ENCODE results near the gene CEMIP2.

Gene CEMIP2

DNA sequence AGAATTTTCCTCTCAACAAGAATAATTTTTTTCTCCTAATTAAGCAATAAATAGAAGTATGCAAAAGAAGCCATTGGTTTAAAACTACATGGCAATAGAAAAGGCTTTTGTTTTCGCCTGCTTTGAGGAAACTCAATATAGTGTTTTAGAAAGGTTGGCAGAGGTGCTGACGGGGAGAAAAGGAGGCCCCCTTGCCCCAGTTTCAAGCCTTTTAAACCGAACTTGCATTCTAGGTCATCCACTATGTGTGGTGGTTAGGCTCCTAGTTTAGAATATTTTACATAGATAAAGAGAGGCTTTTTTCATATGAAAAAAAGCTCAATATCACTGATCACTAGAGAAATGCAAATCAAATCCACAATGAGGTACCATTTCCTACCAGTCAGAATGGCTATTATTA lies 33.5 kb upstream of the CEMIP2 start:
- Histone ChIP-seq H3K36me3 (ENCODE audit: insufficient read depth, low read length) (no peaks in the 10 kb centered on the region), H3K27ac (no peak overlapping the region), H3K9ac (ENCODE audit: insufficient read length) (no peak overlapping the region), H3K9me3 (ENCODE audit: low read depth, low read length) (no peaks in the 10 kb centered on the region), H3K4me3 (no peak overlapping the region)
- no peak for DNase-seq (ENCODE audit: low read depth, low spot score)
- TF ChIP-seq FOXP2 (optimal IDR thresholded peaks at IDR 0.05; ENCODE audit: control extremely low read depth, extremely low read length, insufficient read depth) (no peak), EZH2 (IDR thresholded peaks at IDR 0.05) (no peak)

GRCh38 chr9:71797266-71797665 lies 29.0 kb upstream of the CEMIP2 start:
- DNase-seq (ENCODE audit: low read depth, low spot score) = no peak
- Histone ChIP-seq H3K27ac (no peak overlapping the region), H3K36me3 (ENCODE audit: insufficient read depth, low read length) (no peaks in the 10 kb centered on the region), H3K4me3 (no peak overlapping the region), H3K9me3 (ENCODE audit: low read depth, low read length) (no peaks in the 10 kb centered on the region), H3K9ac (ENCODE audit: insufficient read length) (no peak overlapping the region)
- TF ChIP-seq EZH2 (IDR thresholded peaks at IDR 0.05) (no peak), FOXP2 (optimal IDR thresholded peaks at IDR 0.05; ENCODE audit: control extremely low read depth, extremely low read length, insufficient read depth) (no peak), POLR2AphosphoS5 (IDR thresholded peaks at IDR 0.05; ENCODE audit: borderline replicate concordance, low read depth, low read length) (no peak)

- Histone ChIP-seq H3K9ac (ENCODE audit: insufficient read length) (no peak overlapping the region), H3K4me3 (no peak overlapping the region), H3K9me3 (ENCODE audit: low read depth, low read length) (no peaks in the 10 kb centered on the region), H3K27ac (no peak overlapping the region), H3K36me3 (ENCODE audit: insufficient read depth, low read length) (no peaks in the 10 kb centered on the region)
- TF ChIP-seq POLR2AphosphoS5 (IDR thresholded peaks at IDR 0.05; ENCODE audit: borderline replicate concordance, low read depth, low read length) (no peak), FOXP2 (optimal IDR thresholded peaks at IDR 0.05; ENCODE audit: control extremely low read depth, extremely low read length, insufficient read depth) (no peak), EZH2 (IDR thresholded peaks at IDR 0.05) (no peak)
- no peak for DNase-seq (ENCODE audit: low read depth, low spot score)
Measured at GRCh38 chr9:71796100-71796767, 27.9 kb upstream of the CEMIP2 start.

GRCh38 chr9:71795097-71795813 lies 26.9 kb upstream of the CEMIP2 start:
- TF ChIP-seq POLR2AphosphoS5 (IDR thresholded peaks at IDR 0.05; ENCODE audit: borderline replicate concordance, low read depth, low read length) = no peak
- no peak for TF ChIP-seq EZH2 (IDR thresholded peaks at IDR 0.05)
- TF ChIP-seq FOXP2 (optimal IDR thresholded peaks at IDR 0.05; ENCODE audit: control extremely low read depth, extremely low read length, insufficient read depth) = no peak
- Histone ChIP-seq H3K9ac (ENCODE audit: insufficient read length) (no peak overlapping the region), H3K27ac (no peak overlapping the region), H3K4me3 (no peak overlapping the region), H3K9me3 (ENCODE audit: low read depth, low read length) (no peaks in the 10 kb centered on the region), H3K36me3 (ENCODE audit: insufficient read depth, low read length) (no peaks in the 10 kb centered on the region)
- no peak for DNase-seq (ENCODE audit: low read depth, low spot score)

DNA sequence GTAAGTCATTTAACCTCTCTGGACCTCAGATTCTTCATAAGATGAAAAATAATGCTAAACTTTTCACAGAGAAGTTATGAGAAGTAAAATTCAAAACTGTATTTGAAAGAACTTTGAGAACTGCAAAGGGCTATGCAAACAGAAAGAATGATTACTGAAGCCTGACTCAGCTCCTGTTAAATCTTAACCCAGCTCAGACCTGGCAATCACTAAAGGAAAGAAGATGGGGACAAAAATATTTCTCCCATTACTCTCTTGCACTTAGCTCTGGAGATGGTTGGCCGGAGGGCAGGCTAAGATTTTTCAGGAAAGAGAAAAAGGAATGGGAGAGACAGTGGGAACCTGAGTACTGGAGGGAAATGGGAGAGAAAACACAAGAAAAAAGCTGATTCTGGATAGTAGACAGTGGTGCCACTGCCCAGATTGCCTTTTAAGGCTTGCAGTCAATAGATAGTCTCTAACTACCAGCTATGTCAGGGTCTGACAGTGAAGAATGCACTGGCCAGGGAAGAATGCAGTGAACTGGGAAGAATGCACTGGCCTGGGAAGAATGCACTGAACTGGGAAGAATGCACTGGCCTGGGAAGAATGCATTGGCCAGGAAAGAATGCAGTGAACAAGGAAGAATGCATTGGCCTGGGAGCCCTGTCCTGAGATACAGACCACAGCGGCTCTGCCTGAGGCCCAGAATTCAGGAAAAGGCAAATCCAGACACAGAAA lies 25.2 kb upstream of the CEMIP2 start:
- no peak for DNase-seq (ENCODE audit: low read depth, low spot score)
- no peaks in the 10 kb centered on the region for H3K9me3 ChIP-seq (ENCODE audit: low read depth, low read length)
- TF ChIP-seq POLR2AphosphoS5 (IDR thresholded peaks at IDR 0.05; ENCODE audit: borderline replicate concordance, low read depth, low read length) (no peak), FOXP2 (optimal IDR thresholded peaks at IDR 0.05; ENCODE audit: control extremely low read depth, extremely low read length, insufficient read depth) (no peak), EZH2 (IDR thresholded peaks at IDR 0.05) (no peak)

GRCh38 chr9:71791875-71792274 lies 23.6 kb upstream of the CEMIP2 start:
- no peak for DNase-seq (ENCODE audit: low read depth, low spot score)
- no peak for TF ChIP-seq POLR2AphosphoS5 (IDR thresholded peaks at IDR 0.05; ENCODE audit: borderline replicate concordance, low read depth, low read length)
- TF ChIP-seq FOXP2 (optimal IDR thresholded peaks at IDR 0.05; ENCODE audit: control extremely low read depth, extremely low read length, insufficient read depth) = no peak
- no peak for TF ChIP-seq EZH2 (IDR thresholded peaks at IDR 0.05)
- no peaks in the 10 kb centered on the region for H3K9me3 ChIP-seq (ENCODE audit: low read depth, low read length)
- no peak overlapping the region for H3K27ac ChIP-seq
- no peaks in the 10 kb centered on the region for H3K36me3 ChIP-seq (ENCODE audit: insufficient read depth, low read length)
- H3K9ac ChIP-seq (ENCODE audit: insufficient read length) = no peak overlapping the region
- H3K4me3 ChIP-seq = no peak overlapping the region

More for the DNA sequence above, 25.2 kb upstream of the CEMIP2 start:
- H3K27ac ChIP-seq = no peak overlapping the region
- no peaks in the 10 kb centered on the region for H3K36me3 ChIP-seq (ENCODE audit: insufficient read depth, low read length)
- H3K9ac ChIP-seq (ENCODE audit: insufficient read length) = no peak overlapping the region
- H3K4me3 ChIP-seq = no peak overlapping the region

GRCh38 chr9:71790296-71790695 lies 22.0 kb upstream of the CEMIP2 start:
- no peak for DNase-seq (ENCODE audit: low read depth, low spot score)
- no peak for TF ChIP-seq POLR2AphosphoS5 (IDR thresholded peaks at IDR 0.05; ENCODE audit: borderline replicate concordance, low read depth, low read length)
- no peak for TF ChIP-seq FOXP2 (optimal IDR thresholded peaks at IDR 0.05; ENCODE audit: control extremely low read depth, extremely low read length, insufficient read depth)
- TF ChIP-seq EZH2 (IDR thresholded peaks at IDR 0.05) = no peak
- no peaks in the 10 kb centered on the region for H3K9me3 ChIP-seq (ENCODE audit: low read depth, low read length)
- no peak overlapping the region for H3K4me3 ChIP-seq
- no peak overlapping the region for H3K9ac ChIP-seq (ENCODE audit: insufficient read length)
- H3K36me3 ChIP-seq (ENCODE audit: insufficient read depth, low read length) = no peaks in the 10 kb centered on the region
- no peak overlapping the region for H3K27ac ChIP-seq

DNA sequence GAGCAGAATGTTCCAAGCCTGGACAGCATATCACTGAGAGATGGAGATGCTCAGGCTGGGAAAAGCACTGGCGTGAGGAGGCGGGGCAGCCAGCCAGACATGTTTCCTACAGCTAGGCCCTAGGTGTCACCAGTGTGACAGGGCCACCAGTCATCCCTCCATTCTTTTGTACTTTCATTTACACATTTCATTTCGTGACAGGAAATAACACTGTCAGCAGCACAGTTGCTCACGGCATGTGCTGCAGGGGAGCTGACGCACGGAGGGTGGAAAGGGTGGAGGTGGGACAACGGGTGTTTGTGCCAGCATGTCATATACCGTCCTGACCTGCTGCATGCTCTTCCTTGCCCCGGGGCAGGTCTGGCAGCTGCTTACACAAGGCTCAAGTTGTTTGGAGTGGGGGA lies 14.8 kb upstream of the CEMIP2 start:
- no peaks in the 10 kb centered on the region for H3K36me3 ChIP-seq (ENCODE audit: insufficient read depth, low read length)
- no peaks in the 10 kb centered on the region for H3K9me3 ChIP-seq (ENCODE audit: low read depth, low read length)
- no peak overlapping the region for H3K9ac ChIP-seq (ENCODE audit: insufficient read length)
- no peak overlapping the region for H3K4me3 ChIP-seq
- TF ChIP-seq POLR2AphosphoS5 (IDR thresholded peaks at IDR 0.05; ENCODE audit: borderline replicate concordance, low read depth, low read length) = no peak
- no peak for TF ChIP-seq FOXP2 (optimal IDR thresholded peaks at IDR 0.05; ENCODE audit: control extremely low read depth, extremely low read length, insufficient read depth)
- TF ChIP-seq EZH2 (IDR thresholded peaks at IDR 0.05) = no peak
- DNase-seq (ENCODE audit: low read depth, low spot score) = no peak
- H3K27ac ChIP-seq = no peak overlapping the region
